ENCODE data around the gene DDN.

GRCh38 chr12:49033611-49034285, 34.6 kb upstream of the DDN start:
- no peak for TF ChIP-seq EZH2 (IDR thresholded peaks at IDR 0.05; ENCODE audit: borderline replicate concordance, control insufficient read depth, low read depth, low read length)
- no peak for TF ChIP-seq NR2C1 (IDR thresholded peaks at IDR 0.05)
- no peak for TF ChIP-seq RUNX3 (IDR thresholded peaks at IDR 0.05; ENCODE audit: low read length)
- no peak for TF ChIP-seq GABPA (IDR thresholded peaks at IDR 0.05; ENCODE audit: low read depth)
- TF ChIP-seq EGR1 (IDR thresholded peaks at IDR 0.05; ENCODE audit: borderline replicate concordance in 1 of 2, low read depth in 2 of 2, low read length in 2 of 2): no peak
- no peak for TF ChIP-seq POLR2AphosphoS5 (IDR thresholded peaks at IDR 0.05; ENCODE audit: low read length)
- TF ChIP-seq MTA3 (IDR thresholded peaks at IDR 0.05; ENCODE audit: borderline replicate concordance, low read length): no peak
- no peak for TF ChIP-seq HDAC6 (IDR thresholded peaks at IDR 0.05; ENCODE audit: unreplicated experiment)
- TF ChIP-seq SIN3A (IDR thresholded peaks at IDR 0.05; ENCODE audit: low read depth, low read length): no peak
- no peak for TF ChIP-seq REST (IDR thresholded peaks at IDR 0.05; ENCODE audit: low read depth, low read length)
- no peak for TF ChIP-seq CTCF (IDR thresholded peaks at IDR 0.05 in 2 of 3, conservative IDR thresholded peaks at IDR 0.05 in 1 of 3; ENCODE audit: control insufficient read depth in 2 of 3, extremely low read depth in 1 of 3, insufficient read depth in 1 of 3, low read depth in 3 of 3, low read length in 3 of 3)
- TF ChIP-seq MYB (IDR thresholded peaks at IDR 0.05; ENCODE audit: borderline replicate concordance, low read depth, low read length): no peak
- TF ChIP-seq POLR2A (IDR thresholded peaks at IDR 0.05; ENCODE audit: low read depth, low read length): no peak
- TF ChIP-seq CREB1 (IDR thresholded peaks at IDR 0.05; ENCODE audit: low read depth): no peak

All from GM12878 (cell line).